HepG2 (cell line): ENCODE data around the gene HMGN1.

Experiments
- MAZ ChIP-seq, 2 experiments: sonication (generic) in 1 of 2; formaldehyde crosslinking in 1 of 2; IDR thresholded peaks; 2 replicates each; pipeline versions ENCODE4 v1.5.0 to v1.6.1; 2012 to 2020; ENCODE audit warnings: low read depth in 2 of 2, mild to moderate bottlenecking in 2 of 2, borderline replicate concordance in 1 of 2, improper control_type of control experiment in 1 of 2, low read length in 1 of 2, missing genetic modification reagents in 1 of 2, moderate library complexity in 1 of 2
- MTA3 ChIP-seq: sonication (generic); formaldehyde crosslinking; IDR thresholded peaks from 2 replicates; pipeline ENCODE4 v1.4.0; 2020; ENCODE audit warnings: missing genetic modification reagents
- POLR2A ChIP-seq, 2 experiments: IDR thresholded peaks; 2 replicates each; pipeline ENCODE4 v1.6.1; 2011; ENCODE audit warnings: low read depth in 2 of 2, low read length in 2 of 2, mild to moderate bottlenecking in 1 of 2, moderate library complexity in 1 of 2; ENCODE audit not compliant: insufficient read depth in 1 of 2
- POLR2AphosphoS5 ChIP-seq: IDR thresholded peaks from 2 replicates; pipeline ENCODE4 v1.6.1; 2012; ENCODE audit warnings: low read depth, low read length
- ZBTB3 ChIP-seq: sonication (generic); formaldehyde crosslinking; IDR thresholded peaks from 2 replicates; pipeline ENCODE4 v1.4.0; 2020; ENCODE audit warnings: low read depth, mild to moderate bottlenecking, moderate library complexity, missing genetic modification reagents, borderline replicate concordance
- ZBTB8A ChIP-seq: sonication (generic); formaldehyde crosslinking; IDR thresholded peaks from 2 replicates; pipeline ENCODE4 v1.4.0; 2020; ENCODE audit warnings: mild to moderate bottlenecking, low read depth, missing genetic modification reagents, borderline replicate concordance
- ZNF292 ChIP-seq: sonication (generic); formaldehyde crosslinking; IDR thresholded peaks from 2 replicates; pipeline ENCODE4 v1.8.1; 2022; ENCODE audit warnings: mild to moderate bottlenecking, low read depth, missing genetic modification reagents, borderline replicate concordance
- TF ChIP-seq, protein P1 (sequence below): sonication (generic); formaldehyde crosslinking; IDR thresholded peaks from 2 replicates; pipeline ENCODE4 v1.4.0; 2020; ENCODE audit warnings: missing genetic modification reagents; ENCODE audit errors: not compliant biosample characterization
- TF ChIP-seq, protein P2 (sequence below): fragments of 450-650 bp; IDR thresholded peaks from 2 replicates; pipeline ENCODE4 v1.6.1; 2017; ENCODE audit warnings: mild to moderate bottlenecking

GRCh38 chr21:39386194-39386593, 37.3 kb upstream of the HMGN1 start:
- TF ChIP-seq, protein P1, sequence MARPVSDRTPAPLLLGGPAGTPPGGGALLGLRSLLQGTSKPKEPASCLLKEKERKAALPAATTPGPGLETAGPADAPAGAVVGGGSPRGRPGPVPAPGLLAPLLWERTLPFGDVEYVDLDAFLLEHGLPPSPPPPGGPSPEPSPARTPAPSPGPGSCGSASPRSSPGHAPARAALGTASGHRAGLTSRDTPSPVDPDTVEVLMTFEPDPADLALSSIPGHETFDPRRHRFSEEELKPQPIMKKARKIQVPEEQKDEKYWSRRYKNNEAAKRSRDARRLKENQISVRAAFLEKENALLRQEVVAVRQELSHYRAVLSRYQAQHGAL (CRISPR knock-in tag), result no peak
- no peak for TF ChIP-seq ZBTB3 (CRISPR knock-in tag)
- peak in 1 of 2 experiments; percentile 38; a peak in 1 of 4 replicates for TF ChIP-seq POLR2A (IDR thresholded peaks at IDR 0.05; ENCODE audit: insufficient read depth in 1 of 2, low read depth in 2 of 2, low read length in 2 of 2)
- TF ChIP-seq MTA3, result no peak
- TF ChIP-seq ZNF292 (CRISPR knock-in tag), result no peak
- TF ChIP-seq, protein P2, sequence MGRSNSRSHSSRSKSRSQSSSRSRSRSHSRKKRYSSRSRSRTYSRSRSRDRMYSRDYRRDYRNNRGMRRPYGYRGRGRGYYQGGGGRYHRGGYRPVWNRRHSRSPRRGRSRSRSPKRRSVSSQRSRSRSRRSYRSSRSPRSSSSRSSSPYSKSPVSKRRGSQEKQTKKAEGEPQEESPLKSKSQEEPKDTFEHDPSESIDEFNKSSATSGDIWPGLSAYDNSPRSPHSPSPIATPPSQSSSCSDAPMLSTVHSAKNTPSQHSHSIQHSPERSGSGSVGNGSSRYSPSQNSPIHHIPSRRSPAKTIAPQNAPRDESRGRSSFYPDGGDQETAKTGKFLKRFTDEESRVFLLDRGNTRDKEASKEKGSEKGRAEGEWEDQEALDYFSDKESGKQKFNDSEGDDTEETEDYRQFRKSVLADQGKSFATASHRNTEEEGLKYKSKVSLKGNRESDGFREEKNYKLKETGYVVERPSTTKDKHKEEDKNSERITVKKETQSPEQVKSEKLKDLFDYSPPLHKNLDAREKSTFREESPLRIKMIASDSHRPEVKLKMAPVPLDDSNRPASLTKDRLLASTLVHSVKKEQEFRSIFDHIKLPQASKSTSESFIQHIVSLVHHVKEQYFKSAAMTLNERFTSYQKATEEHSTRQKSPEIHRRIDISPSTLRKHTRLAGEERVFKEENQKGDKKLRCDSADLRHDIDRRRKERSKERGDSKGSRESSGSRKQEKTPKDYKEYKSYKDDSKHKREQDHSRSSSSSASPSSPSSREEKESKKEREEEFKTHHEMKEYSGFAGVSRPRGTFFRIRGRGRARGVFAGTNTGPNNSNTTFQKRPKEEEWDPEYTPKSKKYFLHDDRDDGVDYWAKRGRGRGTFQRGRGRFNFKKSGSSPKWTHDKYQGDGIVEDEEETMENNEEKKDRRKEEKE, result no peak
- TF ChIP-seq POLR2AphosphoS5, result no peak
- no peak for TF ChIP-seq ZBTB8A (CRISPR knock-in tag)
- no peak for TF ChIP-seq MAZ (IDR thresholded peaks at IDR 0.05; ENCODE audit: borderline replicate concordance, low read depth, low read length)
- TF ChIP-seq MAZ (CRISPR knock-in tag; IDR thresholded peaks at IDR 0.05; ENCODE audit: low read depth), result no peak
